Measurements from ENCODE around the gene SLIT3.

DNA sequence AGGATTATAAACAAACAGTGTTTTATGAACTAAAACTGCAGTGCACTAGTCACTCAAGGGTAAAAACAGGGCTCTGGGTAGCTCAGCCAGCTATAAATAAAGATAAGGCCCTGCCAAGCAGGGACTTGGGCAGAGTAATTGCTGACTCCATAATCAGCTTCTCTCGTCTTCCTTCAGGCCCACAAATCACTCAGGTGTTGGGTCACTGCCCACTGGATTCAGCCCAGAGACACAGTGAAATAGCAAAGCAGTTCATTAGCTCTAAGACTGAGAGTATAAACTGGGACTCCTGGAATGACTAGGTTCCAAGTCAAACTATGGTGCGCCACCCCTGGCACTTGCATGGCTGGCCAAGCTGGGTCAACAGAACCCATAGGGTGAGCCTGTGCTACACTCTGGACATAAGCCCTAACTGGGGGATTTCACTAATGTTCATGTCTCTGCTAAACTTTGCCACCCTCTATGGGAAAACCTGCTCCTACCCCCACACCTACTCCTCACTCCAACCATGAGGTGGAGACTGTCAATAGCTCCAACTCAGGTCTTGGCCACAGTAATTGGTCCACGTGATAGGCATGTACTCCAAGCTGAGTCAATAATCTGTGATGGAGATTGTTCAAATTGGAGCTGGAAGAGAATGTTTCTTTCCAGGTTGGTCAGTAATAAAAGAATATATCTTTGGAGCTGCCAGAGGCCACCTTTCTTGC, 158.5 kb downstream of the SLIT3 start:
- TF ChIP-seq EZH2phosphoT487 (IDR thresholded peaks at IDR 0.05; ENCODE audit: borderline replicate concordance) (no peak), SRF (IDR thresholded peaks at IDR 0.05; ENCODE audit: low read depth) (no peak), ELF1 (IDR thresholded peaks at IDR 0.05; ENCODE audit: borderline replicate concordance, low read depth) (no peak), SP1 (IDR thresholded peaks at IDR 0.05; ENCODE audit: low read depth) (no peak), EZH2 (IDR thresholded peaks at IDR 0.05) (no peak)
- TF ChIP-seq, protein P1, sequence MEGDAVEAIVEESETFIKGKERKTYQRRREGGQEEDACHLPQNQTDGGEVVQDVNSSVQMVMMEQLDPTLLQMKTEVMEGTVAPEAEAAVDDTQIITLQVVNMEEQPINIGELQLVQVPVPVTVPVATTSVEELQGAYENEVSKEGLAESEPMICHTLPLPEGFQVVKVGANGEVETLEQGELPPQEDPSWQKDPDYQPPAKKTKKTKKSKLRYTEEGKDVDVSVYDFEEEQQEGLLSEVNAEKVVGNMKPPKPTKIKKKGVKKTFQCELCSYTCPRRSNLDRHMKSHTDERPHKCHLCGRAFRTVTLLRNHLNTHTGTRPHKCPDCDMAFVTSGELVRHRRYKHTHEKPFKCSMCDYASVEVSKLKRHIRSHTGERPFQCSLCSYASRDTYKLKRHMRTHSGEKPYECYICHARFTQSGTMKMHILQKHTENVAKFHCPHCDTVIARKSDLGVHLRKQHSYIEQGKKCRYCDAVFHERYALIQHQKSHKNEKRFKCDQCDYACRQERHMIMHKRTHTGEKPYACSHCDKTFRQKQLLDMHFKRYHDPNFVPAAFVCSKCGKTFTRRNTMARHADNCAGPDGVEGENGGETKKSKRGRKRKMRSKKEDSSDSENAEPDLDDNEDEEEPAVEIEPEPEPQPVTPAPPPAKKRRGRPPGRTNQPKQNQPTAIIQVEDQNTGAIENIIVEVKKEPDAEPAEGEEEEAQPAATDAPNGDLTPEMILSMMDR (IDR thresholded peaks at IDR 0.05 in 2 of 3, conservative IDR thresholded peaks at IDR 0.05 in 1 of 3; ENCODE audit: borderline replicate concordance in 1 of 3, insufficient read depth in 1 of 3, low read depth in 2 of 3, low read length in 2 of 3): no peak
- TF ChIP-seq, protein P2, sequence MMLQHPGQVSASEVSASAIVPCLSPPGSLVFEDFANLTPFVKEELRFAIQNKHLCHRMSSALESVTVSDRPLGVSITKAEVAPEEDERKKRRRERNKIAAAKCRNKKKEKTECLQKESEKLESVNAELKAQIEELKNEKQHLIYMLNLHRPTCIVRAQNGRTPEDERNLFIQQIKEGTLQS (IDR thresholded peaks at IDR 0.05): no peak
- TF ChIP-seq, protein P3, sequence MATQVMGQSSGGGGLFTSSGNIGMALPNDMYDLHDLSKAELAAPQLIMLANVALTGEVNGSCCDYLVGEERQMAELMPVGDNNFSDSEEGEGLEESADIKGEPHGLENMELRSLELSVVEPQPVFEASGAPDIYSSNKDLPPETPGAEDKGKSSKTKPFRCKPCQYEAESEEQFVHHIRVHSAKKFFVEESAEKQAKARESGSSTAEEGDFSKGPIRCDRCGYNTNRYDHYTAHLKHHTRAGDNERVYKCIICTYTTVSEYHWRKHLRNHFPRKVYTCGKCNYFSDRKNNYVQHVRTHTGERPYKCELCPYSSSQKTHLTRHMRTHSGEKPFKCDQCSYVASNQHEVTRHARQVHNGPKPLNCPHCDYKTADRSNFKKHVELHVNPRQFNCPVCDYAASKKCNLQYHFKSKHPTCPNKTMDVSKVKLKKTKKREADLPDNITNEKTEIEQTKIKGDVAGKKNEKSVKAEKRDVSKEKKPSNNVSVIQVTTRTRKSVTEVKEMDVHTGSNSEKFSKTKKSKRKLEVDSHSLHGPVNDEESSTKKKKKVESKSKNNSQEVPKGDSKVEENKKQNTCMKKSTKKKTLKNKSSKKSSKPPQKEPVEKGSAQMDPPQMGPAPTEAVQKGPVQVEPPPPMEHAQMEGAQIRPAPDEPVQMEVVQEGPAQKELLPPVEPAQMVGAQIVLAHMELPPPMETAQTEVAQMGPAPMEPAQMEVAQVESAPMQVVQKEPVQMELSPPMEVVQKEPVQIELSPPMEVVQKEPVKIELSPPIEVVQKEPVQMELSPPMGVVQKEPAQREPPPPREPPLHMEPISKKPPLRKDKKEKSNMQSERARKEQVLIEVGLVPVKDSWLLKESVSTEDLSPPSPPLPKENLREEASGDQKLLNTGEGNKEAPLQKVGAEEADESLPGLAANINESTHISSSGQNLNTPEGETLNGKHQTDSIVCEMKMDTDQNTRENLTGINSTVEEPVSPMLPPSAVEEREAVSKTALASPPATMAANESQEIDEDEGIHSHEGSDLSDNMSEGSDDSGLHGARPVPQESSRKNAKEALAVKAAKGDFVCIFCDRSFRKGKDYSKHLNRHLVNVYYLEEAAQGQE (IDR thresholded peaks at IDR 0.05; ENCODE audit: low read depth): no peak

Data from HCT116 (cell line).